Measurements from ENCODE around the gene SSH3.

SSH3 gene

DNA sequence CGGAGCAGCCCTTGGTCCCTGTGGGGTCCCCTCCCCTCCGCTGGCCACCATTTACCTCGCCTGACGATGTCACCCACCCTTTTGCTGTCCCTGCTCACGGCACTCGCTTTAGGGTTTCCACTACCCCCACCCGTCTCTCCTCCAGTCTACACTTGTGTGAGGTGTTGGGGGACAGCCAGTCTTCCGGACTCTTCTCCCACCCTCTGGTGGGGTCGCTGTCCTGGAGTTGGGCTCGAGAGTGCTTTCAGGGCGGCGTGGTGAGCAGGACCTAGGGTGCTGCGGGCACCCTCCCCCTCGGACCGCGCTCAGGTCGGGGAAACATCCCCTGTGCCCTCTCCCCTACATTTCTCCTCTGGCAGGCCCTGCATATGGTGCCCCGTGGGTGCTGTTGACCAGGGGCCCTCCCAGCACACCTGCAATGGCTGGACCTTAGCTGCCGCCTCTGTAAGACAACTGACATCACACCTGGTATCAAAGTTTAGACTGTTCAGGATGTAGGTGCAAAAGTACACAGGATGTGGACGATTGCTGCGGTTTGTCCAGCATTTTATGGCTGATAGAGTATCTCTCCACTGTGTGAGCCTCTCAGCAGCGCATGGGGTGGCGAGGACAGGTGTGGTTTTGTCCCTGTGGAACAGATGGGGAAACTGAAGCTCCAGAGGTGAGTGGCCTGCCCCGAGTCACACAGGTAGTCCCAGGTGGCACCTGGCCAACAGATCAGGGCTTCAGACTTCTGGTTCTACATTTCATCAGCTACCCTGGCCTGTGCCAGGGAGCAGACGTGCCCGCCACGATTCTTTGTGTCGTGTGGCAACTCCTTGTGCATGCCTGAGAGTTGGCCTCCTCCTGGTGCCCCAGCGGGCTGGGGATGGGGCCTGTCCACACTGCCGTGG, 35.9 kb upstream of the SSH3 start:
- DNase-seq (ENCODE audit: low read depth in 2 of 2): no peak

DNA sequence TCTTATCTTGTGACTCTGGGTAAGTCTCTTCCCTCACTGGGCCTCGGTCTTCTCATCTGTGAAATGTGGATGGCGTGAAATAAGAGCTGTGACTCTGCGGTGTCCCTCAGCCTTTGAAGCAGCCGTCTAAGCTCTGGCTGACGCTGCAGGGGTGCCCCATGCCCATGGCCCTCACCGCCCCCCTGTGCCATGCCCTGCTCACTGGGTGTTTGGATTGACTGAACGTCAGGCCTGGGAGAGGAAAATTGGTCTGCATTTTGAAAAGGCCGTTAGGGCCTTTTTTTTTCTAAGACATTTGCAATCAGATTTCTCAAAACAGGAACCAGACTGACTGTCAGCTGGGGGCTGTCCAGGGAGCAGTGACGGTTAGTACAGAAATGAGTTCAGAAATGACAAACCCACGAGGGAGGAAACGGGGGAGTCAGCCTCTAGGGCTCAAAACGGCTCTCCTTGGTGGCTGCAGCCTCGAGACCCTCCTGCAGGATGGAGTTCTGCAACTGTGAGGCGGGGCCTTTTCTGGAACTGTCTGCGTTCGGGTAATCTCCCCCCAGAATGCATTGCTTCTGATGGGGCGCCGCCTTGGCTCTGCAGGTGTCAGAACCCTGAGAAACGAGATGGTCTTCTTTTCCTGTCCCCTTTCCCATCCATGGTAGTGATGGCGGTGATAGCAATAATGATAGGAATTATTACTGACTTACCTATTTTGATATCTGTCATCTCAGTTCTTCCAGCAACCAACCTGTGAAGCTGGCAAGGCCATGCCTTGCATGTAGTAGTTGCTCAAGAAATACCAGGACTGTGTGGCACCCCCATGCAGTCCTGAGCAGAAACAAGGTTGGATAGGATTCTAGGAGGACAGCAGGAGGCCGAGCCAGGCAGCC, 35.0 kb upstream of the SSH3 start:
- DNase-seq (ENCODE audit: low read depth in 2 of 2): peak in 1 of 2 donors; percentile 35

DNA sequence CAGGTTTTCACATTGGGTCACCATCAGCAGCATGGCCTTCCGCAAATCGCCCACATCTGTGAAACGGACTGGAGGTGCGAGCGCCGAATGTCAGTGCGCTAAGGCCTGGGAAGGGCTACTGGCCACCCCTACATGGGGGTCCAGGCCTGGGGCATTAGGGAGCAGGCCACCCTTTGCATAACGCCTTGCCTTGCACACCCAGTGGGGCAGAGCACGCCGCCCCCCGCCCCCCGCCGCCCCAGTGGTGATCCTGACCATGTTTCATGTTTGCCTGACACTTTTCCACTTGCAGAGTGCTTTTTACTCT, 34.4 kb upstream of the SSH3 start:
- DNase-seq (ENCODE audit: low read depth in 2 of 2): no peak

DNA sequence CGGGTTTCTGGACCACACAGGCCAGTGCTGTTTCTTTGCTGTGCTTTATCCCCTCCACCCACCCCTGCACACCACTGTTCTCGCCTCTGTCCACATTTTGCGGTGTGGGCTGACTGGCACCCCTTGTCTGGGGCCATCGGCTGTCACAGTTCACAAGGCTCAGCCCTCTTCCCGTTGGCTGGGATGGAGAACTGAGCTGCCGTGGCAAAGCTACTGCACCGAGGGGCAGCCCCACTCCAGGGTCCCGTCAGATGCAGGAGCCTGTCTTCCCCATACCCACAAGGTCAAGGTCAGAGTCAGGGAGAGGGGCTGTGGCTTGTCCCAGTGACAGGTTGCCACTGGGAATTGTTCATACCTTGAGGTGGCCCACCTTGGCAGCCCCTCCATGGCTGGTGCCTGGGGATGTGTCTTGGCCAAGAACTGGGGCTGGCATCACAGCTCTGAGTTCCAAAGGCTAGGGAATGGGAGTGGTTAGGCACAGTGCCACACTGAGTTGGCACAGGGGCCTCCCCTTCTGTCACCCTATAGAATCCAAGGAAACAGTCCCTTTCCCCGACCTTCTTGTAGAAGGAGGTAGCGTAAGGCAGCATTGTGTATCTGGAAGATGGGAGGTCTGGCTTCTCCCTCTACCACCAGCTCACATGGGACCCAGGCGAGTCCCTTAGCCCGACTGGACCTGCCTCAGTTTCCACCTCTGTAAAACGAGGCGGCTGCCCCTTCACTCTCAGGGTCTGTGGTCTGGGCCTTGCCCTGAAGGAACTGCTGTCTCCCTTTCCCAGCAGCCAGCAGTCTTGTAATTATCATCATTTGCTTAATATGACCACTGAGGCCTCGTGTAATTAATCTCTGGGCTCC, 33.7 kb upstream of the SSH3 start:
- no peak for DNase-seq (ENCODE audit: low read depth in 2 of 2)

DNA sequence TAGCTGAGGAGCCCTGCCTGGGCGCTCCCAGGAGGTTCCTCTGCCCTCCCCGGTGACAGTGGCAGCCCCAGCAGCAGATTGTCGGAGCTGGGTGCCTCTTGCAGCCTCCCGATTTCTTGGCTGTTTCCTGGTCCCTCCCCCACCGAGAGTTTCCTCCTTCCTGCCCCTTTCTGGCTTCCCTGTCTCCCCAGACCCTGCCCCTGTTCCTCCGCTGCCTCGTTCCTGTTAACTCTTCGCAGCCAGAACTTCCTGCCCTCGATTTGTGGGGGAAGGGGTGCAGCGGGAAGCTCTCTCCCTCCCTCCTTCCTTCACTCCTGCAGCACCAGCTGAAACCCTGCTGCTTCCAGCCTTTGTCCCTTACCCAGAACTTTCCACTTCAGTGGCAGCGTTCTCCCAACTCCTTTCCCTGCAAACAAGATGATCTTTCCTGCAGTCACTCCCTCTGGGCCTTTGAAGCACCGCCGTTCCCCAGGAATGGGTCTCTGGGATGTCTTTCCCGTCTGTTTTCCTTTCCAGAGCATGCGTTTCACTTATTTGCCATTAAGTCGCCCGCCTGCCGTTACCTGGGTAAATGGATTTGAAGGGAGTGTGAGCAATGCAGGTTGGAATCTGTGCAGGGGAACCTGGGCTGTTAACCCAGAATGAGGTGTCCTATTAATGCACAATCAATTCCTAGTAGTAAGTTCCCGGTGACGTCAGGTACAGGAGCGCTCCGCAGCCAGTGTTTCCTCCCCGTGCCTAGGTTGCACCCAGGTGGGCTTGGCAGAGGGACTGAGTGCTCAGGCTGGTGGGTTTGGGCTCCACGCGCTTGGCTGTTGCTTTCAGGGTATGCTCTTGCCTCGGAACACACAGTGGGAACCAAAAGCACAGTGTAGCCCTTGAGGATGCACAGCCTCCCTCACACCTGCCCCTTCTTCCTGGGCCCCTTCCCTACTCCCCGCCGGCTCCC, 32.8 kb upstream of the SSH3 start:
- no peak for DNase-seq (ENCODE audit: low read depth in 2 of 2)

DNA sequence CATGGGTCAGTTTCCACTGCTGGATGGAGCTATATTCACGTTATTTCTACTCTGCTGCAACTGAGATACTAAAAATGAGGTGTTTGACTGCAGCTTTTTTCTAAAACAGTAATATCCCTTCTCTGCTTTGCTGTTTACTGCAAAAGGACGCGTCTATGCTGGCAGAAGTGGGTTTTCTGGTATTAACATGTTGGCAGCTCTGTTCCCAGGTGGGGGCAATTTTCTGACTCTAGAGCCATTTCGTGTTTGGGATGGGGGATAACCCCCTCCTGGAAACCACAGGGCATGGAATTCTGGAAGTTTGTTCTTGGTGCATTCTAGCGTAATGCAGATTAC, 32.2 kb upstream of the SSH3 start:
- DNase-seq (ENCODE audit: low read depth in 2 of 2): no peak

DNA sequence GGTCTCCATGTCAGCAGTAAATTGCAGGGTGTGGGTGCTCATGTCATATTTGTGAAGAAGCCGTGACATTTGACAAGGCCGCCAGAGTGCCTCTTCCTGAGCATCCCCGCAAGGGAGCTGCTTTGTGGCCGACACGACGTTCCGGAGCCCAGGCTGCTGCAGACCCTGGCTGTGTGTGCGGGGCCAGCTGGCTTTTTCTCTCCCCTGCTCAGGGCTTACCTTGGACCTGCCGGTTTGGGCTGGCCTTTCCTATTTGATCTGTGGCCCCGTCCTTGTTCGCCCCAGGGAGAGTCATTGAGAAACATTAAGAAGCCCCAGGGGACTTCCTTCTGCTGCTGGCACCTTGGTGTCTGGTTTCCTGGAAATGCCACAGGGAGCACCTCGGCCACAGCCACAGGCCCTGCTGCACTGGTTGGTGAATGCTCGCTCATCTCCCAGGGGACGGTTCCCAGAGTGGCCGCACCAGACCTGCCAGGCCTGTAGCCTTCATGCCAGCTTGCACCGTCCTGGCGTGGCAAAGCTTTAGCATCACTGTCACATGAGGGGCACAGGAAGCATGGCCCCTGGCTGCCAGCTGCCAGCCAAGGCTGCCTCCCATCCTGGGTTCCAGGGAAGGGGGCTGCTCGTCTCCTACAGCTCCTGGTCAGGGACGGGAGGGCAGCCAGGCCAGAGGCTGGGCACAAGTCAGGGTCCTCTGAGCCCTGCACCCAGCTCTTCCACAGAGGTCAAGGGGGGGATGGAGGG, 31.6 kb upstream of the SSH3 start:
- DNase-seq (ENCODE audit: low read depth in 2 of 2): no peak

DNA sequence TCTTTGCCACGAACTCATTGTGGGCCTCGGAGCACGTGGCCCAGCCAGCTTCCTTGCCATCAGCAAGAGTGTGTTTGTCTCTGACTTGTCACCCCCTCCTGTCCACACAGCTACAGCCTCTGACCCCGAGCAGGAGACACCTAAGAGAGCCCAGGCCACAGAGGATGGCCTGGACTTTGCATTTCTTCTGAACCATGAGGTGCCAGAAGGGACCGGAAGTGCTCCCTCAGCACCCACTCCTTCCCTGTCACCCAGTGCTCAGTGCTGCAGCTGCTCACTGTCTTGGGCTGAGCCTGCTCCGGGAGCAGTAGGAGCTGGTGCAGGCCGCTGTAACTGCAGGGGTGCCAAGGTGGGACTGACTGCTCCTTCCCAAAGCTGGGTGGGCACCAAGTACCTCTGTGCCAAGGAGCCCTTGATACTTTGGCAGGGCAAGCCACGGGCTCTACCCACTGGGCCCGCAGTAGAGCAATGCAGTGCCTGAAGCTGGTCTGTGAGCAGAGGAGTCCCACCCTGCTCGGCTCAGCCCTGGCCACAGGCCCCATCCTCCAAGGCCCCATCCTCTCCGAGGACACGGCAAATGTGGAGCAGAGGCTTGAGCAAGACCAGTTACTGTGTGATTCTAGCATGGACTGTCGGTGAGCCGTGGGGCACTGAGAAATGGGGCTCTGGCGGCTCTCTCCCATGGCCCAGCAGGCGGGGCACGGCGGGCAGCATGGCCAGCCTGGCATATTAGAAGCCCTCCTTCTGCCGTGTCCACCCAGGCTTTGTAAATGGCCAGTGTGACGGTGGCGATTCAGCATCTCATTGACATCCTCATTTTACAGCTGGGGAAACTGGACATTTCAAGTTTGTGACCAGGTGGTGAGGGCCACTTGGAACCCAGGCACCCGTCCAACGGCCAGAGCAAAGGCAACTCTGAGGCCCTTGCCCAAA, 30.7 kb upstream of the SSH3 start:
- no peak for DNase-seq (ENCODE audit: low read depth in 2 of 2)

DNA sequence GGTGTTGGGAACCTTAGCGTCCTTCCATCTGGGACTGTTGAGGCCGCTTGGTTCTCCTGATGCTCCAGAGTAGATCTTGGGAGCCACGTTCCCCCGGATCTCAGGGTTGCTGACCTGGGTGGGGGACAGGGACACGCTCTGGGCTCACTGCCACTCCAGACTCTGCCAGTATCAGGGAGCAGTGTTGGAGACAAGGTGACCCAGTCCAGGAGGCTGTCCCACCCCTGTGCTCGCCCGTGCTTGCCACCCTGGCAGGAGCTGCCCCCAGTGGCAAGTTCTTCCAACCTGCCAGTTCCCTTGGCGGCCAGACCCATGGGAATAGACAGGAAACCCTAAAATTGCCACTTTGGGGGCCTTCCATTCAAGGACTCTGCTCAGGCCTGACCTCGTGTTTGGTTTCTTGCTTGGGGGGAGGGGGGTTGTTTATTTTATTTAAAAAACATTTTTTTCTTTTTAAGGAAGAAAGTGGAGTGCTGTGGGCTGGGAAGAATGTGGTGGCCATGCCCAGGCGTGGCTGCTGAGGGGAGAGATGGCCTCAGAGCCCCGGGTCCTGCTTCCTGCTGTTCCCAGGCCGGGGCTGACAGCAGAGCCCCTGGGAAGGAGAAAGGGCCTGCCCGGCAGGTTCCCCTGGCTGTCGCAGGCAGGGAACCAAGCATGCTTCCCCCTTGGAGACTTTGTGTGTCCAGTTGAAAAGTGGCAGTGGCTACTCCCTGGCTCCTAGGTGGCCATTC, 29.9 kb upstream of the SSH3 start:
- no peak for DNase-seq (ENCODE audit: low read depth in 2 of 2)

DNA sequence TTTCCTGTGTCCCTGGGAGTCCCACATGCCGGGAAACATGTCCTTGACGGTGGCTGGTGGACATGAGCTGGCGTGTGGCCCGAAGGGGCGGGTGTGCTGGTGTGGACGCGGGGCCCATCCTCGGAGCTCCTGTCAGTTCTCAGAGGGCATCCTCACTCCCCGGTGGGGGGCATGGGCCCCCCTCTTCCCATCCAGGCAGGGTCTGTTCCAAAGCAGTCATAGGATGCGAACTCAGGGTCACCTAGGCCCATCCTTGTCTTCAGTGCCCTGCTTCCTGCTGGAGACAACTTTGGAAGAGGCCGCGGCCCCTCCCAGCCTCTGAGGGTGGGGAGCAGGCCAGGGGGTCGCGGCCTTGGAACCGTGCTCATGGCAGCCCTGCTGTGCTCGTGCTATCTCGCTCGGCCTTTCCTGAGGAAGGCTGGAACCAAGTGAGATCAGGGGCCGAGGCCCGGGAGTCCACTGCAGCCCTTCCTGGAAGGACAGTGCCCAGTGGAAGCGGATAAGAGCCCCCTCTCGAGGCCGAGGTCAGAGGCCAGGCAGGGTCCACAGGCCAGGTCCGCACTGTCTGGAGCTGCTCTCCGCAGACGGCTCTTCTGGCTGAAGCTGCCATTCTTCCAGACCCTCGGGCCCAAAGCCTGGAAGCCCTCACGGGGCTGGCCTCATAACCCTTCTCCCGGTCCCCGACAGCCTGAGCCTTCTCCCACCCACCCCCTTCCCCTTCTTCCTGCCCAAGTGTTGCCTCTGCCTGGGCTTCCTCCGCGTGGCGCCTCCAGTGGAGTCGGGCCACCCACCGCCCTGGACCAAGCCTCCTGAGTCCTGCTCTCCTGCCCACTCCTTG, 28.3 kb upstream of the SSH3 start:
- no peak for DNase-seq (ENCODE audit: low read depth in 2 of 2)

DNA sequence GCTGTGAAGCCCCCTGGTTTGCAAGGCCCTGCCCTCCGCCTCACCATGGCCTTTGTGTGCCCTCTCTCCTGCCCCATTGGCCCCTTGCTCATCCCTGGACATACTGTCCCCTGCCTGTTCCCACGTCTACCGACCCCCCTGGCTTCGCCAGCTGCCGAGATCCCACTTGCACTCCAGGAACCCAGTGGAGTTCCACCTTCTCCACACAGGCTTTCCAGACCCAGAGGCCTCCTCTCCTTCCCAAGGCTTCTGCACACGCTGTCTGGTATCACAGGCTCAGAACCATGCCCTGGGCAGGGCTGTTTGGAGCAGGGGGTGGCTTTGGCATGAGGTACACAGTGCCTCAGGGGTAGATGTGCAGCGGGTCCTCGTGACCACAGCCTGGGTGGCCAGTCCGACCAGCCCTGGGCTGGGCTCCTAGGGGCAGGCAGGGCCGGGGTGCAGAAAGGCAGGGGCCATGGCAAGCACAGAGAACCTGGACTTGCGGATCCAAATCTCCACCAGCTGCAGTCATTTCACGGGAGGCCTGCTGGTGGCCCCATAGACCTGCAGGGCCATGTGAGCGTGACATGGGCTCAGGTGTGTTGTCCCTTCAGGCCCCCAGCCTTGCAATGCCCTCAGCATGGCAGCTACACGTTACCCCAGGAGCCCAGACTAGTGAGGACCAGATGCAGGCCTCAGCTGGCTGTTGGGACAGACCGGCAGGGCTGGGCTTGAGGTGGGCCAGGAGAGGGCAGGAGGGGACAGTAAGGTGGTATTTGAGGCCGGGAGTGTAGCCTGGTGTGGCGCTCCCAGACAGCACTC, 27.5 kb upstream of the SSH3 start:
- no peak for DNase-seq (ENCODE audit: low read depth in 2 of 2)

DNA sequence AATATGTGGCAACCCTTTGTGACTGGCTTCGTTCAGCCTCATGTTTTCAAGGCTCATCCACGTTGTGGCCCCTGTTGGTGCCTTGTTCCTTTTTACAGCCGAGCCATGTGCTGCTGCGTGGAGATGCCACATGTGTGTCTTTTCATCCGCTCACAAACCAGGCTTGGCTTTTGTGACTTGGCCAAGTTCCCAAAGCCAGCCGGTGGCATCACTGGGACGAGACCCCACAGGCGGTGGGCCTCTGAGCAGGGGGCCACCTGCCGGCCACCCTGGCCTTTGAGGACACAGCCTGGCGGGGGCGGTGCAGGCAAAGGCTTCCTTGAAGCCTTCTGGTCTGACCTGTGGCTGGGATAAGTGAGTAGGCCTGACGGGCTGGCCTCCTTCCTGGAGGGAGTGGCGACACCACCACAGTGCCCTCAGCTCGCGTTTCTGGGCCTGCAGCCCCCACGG, 26.5 kb upstream of the SSH3 start:
- no peak for DNase-seq (ENCODE audit: low read depth in 2 of 2)

DNA sequence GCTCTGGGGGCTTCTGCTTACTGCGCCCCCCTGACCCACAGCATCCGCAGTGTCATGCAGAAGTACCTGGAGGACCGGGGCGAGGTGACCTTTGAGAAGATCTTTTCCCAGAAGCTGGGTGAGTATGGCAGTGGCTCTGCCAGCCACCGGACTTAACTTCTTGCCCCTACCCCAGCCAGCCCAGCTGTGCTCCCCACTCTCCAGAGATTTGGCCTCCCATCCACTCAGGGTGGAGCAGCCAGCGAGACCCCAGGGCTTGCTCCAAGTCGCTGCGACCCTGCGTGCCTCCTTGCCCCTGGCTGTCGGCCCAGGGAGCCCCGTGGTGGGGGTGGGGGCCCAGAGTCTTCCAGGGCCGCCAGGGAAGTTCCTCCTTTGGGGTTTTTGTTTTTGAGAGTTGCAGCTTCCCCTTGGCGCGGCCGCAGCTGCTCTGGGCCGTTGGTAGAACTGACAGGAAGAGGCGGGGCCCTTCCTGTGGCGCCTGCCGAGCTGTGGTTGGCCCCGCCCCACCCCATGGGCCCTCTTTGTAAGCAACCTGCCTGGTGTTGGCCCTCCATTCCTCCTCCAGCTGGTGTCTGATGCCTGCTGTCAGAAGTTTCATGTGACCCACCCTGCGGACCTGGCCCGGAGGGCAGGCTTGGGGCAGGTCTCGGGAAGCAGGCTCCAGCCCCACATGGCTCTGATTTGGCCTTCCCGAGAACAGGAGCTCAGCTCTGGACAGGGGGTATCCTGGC, 25.9 kb upstream of the SSH3 start:
- peak; percentile 74 to 81 for DNase-seq (ENCODE audit: low read depth in 2 of 2)

DNA sequence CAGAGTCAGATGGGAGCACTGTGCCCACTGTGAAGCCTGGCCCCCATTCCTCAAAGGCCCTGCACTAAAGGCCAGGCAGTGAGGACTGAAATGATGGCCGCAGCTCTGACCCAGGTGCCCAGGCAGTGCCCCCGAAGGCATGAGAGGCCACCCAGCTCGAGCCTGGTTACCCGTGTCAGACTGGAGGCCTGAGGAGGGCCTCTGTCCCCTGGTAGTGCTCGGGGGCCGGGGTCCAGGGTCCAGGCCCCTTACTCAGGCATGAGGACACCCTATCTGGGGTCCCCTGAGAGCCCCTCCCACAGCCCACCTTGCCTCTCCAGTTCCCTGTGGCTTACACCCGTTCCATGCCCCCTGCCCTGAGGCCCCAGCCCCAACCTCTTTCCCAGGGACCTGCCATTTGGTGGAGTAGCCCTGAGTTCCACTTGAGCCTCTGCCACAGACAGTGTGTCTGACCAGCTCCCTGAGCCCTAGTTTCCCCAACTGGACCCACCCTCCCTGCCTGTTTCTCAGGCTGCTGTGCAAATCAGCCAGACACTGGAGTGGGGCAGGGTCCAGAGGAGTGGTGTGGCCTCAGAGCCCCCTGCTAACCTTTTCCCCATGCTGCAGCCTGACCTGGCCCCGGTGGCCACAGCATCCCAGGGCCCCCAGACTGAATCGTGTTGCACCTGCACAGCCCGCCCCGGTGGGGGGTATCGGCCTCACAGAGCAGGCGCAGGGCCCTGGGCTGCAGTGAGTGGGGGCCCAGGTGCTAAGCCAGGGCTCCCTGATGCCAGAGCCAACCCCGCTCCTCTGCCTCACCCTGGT, 25.0 kb upstream of the SSH3 start:
- DNase-seq (ENCODE audit: low read depth in 2 of 2): no peak

DNA sequence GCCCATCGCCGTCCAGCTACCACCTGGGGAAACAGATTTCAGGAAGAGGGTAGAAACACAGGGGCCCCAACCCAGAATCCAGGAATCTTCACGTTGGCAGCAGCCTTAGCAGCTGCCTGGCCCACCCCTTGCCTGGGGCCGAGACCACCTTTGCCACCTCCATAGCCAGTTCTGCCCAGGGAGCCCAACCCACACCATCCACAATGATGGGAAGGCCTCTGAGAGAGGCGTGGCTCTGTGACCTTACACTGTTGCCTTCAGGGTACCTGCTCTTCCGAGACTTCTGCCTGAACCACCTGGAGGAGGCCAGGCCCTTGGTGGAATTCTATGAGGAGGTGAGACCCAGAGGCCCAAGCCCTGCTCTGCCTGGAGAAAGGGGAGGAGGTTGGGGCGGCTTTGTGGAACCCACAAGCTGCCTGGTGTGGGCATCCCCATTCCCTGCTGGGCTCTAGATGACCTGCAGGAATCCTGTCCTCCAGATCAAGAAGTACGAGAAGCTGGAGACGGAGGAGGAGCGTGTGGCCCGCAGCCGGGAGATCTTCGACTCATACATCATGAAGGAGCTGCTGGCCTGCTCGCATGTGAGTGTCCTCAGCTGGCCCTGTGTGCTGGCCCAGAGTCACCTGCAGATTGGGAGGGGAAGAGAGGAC, 24.3 kb upstream of the SSH3 start:
- no peak for DNase-seq (ENCODE audit: low read depth in 2 of 2)

All from activated CD8-positive, alpha-beta memory T cell treated with anti-CD3 and anti-CD28 coated beads for 4 hours (primary cell).